Stimulated activated CD8-positive, alpha-beta memory T cell treated with anti-CD3 and anti-CD28 coated beads, Interleukin-4, amount 100 ng/mL, for 48 hours (primary cell): Measurements from ENCODE around the gene CCL3.
"Not testable (repeated sequence)": the region's sequence is repeated elsewhere in the genome, so short reads cannot be mapped to it uniquely, and the experiment has no call there.

Experiments used
- DNase-seq: peaks from one replicate; pipeline ENCODE4 v3.0.0-alpha.2; 2020

CCL3 gene

DNA sequence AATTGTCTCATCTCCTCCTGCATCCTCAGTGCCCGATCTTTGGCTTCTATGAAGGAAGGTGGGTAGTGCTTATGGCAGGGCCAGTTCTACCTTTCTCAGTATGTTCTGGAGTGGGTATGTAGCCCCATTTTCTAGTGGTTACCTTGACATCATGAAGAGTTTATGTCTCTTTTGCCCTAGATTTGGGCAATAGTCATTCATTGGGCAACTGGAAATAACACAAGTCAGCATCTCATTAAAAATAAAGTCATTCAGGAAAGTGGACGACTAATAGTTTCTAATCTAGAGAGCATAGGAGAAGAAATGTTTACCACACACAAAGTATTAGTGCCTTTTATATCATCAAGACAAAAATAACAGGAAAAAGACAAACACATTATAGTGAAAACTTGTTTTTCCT lies 6.3 kb downstream of the CCL3 start:
- DNase-seq = not testable (repeated sequence)

DNA sequence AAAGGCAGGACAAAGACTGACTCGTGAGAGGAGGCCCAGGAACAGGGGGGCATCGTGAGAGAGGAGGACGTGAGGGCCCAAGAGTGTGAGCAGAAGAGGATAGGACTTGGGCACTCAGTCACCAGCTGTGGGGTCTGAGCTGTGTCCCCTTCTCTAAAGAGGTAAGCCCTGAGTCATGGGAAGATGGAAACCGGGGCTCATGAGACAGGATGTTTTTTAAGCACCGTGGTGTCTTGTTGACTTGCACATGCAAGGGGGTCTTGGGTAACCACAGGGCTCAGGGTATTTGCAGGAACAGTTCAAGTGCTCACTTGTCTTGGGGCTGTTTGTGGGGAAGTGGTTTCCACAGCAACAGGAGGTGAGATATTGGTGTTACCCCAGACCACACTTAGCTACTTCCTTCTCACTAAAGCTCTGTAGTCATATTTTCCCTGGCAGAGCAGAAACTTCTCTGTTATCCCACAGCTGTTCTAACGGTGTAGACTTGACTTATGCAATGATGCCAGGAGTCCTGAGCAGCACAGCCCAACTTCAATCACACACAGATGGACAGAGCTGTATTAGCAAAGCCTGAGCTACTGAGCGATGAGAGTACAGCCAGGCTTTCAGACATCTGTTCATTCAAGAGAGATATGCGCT lies 7.3 kb downstream of the CCL3 start:
- DNase-seq = peak; percentile 71

DNA sequence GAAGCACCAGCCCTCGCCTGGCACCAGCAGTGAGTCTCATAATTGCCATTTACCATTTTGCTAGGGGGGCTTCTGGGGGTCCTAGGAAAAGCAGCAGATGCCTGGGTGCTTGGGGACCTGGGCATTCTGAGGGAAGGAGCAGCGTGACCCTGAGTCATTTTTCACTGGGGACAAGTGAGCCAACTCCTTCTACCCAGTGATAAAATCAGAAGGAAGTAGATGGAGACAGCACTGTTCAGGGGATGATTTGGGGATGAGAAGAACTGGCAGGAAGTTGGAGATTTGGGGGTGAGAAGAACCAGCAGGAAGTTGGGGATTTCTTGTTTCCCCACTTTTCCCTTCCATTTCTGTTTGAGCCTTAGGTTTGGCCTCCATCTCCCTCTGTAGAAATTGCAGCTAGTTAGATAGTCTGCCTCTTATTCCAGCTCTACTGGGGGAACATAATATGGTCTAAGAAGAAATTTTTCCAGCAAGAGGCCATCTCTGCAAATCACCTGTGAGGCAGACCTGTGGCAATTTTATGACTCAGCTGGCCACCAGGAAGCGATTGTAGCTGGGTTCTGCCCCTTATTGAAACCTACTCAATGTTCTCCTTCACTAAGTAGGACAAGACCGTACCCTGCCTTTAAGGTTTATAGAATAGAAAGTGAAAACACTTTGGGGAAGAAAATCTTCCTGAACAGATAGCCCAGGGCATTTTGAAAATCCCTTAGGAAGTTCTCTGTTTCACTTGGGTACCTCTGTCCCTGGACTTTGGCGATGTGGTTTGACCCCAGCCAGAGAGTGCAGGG lies 8.1 kb downstream of the CCL3 start:
- DNase-seq = not testable (repeated sequence)

GRCh38 chr17:36074365-36074764 lies 15.6 kb downstream of the CCL3 start:
- no peak for DNase-seq

DNA sequence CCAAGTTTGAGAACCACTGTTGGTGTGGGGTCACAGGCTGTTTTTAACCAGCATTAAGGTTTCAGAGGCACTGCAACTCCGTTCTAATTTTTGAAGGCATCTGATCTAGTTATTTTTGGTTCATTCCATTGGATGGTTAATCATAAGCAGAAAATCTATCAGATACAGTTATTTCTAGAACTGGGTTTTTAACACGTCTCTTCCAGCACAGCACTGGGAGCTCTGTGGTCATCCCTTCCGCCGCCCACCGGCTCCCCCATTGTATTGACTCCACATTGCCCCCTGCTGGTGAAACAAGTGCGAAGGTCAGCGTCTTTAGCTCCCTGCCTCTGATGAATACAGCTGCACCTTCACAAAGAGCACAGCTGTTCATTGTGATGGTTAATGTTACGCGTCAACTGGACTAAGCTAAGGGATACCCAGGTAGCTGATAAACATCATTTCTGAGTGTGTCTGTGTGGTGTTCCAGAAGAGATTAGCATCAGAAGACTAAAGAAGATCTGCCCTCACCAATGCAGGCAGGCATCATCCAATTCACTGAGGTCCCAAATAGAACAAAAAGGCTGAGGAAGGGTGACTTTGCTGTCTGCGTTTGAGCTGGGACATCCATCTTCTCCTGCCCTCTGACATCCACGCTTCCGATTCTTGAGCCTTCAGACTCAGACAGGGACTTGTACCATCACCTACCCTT lies 17.4 kb downstream of the CCL3 start:
- DNase-seq = peak; percentile 89

GRCh38 chr17:36071751-36072150 lies 18.2 kb downstream of the CCL3 start:
- no peak for DNase-seq

- DNase-seq = no peak
Measured at GRCh38 chr17:36070427-36070826, 19.5 kb downstream of the CCL3 start.

DNA sequence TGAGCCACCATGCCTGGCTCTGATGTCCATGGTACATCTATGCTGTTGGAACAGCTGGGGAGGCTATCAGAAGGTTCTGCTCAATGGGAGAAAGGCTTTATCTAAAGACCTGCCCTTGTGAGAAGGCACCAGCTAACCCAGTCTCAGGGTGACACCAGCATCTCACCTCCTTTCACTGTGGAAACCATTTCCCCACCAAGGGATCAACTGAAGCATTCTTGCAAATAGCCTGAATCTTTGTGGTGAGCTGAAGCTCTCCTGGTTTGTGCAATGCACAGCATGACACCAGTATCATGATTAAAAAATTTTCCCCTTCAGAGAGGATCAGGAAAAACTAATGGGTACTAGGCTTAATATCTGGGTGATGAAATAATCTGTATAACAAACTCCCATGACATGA lies 20.8 kb downstream of the CCL3 start:
- no peak for DNase-seq

GRCh38 chr17:36068524-36068923 lies 21.4 kb downstream of the CCL3 start:
- no peak for DNase-seq

DNA sequence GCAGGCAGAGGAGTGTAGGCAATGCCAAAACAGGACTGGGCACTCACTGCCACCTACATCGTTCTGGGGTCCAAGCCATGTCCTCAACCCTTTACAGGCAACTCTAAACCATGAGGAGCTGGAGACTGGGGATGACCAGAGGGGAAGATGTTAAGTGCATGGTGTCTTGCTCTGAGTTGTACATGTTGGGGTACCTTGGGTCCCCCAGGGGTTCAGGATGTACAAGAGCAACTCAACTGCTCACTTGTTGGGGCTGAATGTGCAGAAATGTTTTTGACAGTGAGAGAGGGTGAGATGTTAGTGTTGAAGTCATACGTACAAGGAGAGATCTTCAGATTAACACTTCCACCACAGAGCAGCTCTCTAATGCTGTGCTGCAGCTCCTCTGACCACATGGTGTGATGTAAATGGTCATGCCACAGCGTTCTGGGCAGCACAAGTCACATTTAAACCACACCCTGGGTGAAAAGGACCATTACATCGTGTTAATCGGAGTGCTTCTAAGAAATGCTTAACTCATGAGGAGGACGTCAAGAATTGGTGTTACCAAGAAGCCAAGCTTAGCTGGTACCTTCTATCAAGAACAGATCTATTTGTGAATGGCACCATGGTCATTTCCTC lies 23.5 kb downstream of the CCL3 start:
- DNase-seq = no peak

DNA sequence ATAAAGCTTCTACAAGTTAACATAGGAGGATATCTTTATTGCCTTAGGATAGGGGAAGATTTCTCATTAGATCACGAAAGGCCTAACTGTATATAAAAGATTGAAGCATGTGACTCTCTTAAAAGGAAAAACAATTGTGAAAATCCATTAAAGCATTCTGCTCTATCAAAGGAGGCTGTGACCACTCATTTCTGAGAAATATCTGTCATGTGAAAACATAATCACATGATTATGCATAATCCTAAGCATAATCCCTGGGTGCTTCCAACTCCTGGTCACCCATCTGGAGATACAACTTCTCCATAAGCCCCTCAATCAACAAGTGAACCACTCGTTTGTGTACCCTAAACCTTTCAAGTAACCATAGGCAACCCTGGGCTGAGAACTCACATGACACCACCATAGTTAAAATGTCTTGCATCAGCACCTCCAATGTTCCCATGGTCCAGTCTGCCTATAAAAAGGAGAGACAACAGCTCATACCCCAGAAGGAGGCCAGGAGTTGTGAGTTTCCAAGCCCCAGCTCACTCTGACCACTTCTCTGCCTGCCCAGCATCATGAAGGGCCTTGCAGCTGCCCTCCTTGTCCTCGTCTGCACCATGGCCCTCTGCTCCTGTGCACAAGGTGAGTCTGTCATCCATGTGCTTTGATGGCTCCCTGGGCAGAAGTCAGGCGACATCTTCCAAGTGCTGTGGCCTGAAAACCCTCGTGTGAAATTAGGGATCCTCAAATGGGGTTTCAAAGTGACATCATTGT lies 26.0 kb downstream of the CCL3 start, which contains the start of gene CCL18:
Gene CCL18, plus strand, starts transcription at position 487 of the 756 bp plus-strand sequence. Its CDS starts 71 bp downstream, at position 558.
- DNase-seq = no peak

GRCh38 chr17:36060816-36061215 lies 29.1 kb downstream of the CCL3 start:
- no peak for DNase-seq

DNA sequence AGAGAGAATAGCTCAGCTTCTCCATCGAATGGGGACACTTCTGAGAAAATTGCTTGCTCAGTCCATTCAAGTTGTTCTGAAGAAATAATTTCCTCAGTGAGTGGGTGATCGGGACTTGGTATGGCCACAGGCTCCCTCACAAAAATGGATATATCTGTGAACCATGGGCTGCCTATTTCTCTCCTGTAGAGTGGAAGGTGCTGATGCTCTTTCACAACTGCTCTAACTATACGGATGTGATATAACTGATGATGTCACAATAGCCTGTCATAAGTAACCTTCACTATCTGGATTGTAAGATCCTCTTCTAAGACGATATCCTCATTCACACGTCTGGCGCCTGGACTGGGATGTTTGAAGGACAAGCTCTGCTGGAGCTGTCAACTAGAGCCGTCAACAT lies 30.5 kb downstream of the CCL3 start:
- no peak for DNase-seq

DNA sequence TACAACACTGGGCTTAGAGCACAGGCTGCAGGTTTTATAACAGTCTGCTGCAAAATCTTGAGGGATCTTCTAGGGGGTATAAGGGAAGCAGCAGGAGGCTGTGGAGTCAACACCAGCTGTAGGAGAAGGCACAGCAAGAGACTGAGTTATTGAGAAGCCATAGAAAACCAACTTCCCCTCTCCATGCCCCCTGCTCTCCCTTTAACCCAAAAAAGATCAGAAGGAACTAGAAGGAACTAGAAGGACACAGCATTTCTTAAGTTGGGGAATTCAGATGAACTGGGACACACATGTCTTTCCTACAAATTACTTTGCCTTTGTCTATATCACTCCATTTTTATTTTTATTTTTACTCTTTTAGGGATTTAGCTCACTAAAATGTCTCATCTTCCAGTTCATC lies 32.0 kb downstream of the CCL3 start:
- DNase-seq = no peak

GRCh38 chr17:36055921-36056520 lies 33.9 kb downstream of the CCL3 start:
- DNase-seq = no peak

GRCh38 chr17:36055171-36055570 lies 34.8 kb downstream of the CCL3 start:
- DNase-seq = no peak

GRCh38 chr17:36049643-36050042 lies 40.3 kb downstream of the CCL3 start:
- DNase-seq = no peak

DNA sequence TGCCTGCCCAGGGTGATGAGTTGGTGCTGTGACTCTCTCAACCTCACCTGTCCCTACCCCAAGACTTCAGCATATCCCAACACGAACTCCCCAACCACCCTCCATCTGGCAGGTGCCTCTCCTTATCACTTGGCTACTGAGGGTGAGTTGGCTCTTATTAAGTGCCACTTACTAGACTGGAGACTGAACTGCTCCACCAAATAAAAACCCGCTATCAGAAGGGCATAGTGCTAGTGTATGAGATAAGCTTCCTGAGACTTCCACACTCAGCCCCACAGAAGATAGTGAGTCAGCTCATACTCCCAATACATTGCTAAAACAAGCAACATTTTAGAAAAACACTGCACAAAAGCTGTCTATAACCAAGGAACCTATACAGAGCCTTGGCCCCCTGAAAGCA lies 41.9 kb downstream of the CCL3 start:
- DNase-seq = no peak
